C4-2B (cell line): ENCODE results near the gene NCK2.

ENCODE experiments used
- ZFX ChIP-seq: fragments of 450-650 bp; IDR thresholded peaks from 2 replicates; pipeline ENCODE4 v1.6.1; 2017
- TF ChIP-seq, protein P1 (sequence below): fragments of 450-650 bp; conservative IDR thresholded peaks from 2 replicates; pipeline ENCODE4 v1.5.1; 2017; ENCODE audit warnings: mild to moderate bottlenecking

GRCh38 chr2:105858868-105859693 lies 114.4 kb downstream of the NCK2 start:
- TF ChIP-seq, protein P1, sequence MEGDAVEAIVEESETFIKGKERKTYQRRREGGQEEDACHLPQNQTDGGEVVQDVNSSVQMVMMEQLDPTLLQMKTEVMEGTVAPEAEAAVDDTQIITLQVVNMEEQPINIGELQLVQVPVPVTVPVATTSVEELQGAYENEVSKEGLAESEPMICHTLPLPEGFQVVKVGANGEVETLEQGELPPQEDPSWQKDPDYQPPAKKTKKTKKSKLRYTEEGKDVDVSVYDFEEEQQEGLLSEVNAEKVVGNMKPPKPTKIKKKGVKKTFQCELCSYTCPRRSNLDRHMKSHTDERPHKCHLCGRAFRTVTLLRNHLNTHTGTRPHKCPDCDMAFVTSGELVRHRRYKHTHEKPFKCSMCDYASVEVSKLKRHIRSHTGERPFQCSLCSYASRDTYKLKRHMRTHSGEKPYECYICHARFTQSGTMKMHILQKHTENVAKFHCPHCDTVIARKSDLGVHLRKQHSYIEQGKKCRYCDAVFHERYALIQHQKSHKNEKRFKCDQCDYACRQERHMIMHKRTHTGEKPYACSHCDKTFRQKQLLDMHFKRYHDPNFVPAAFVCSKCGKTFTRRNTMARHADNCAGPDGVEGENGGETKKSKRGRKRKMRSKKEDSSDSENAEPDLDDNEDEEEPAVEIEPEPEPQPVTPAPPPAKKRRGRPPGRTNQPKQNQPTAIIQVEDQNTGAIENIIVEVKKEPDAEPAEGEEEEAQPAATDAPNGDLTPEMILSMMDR, result no peak
- TF ChIP-seq ZFX, result no peak
